ENCODE results near the gene TDRD12.

GRCh38 chr19:32673573-32673972, 46.0 kb upstream of the TDRD12 start:
- TF ChIP-seq POLR2AphosphoS5 (IDR thresholded peaks at IDR 0.05; ENCODE audit: low read depth, low read length) (no peak), TAF1 (IDR thresholded peaks at IDR 0.05; ENCODE audit: borderline replicate concordance, insufficient read depth, low read length) (no peak), SIN3A (IDR thresholded peaks at IDR 0.05; ENCODE audit: borderline replicate concordance, insufficient read depth, low read length) (no peak), REST (IDR thresholded peaks at IDR 0.05; ENCODE audit: insufficient read depth in 1 of 2, low read depth in 2 of 2, low read length in 2 of 2) (no peak)
